Astrocyte (in vitro differentiated cells and primary cell): ENCODE results near the gene ZNF2. TPM values are rescaled to one million over a fixed set of nuclear protein-coding genes. Genes with fewer than 3 reads are reported as not detected.
"Not testable (repeated sequence)": the region's sequence is repeated elsewhere in the genome, so short reads cannot be mapped to it uniquely, and the experiment has no call there.

Experiments
- DNase-seq: peaks from one replicate; pipeline ENCODE4 v3.0.0-alpha.2; 2010; ENCODE audit warnings: low read depth
- FAIRE-seq: peaks from 2 replicates; lab custom pipeline; 2011; peaks lifted over from hg19 to GRCh38; lab: Jason Lieb, UNC
- H2AFZ ChIP-seq: 2 replicates; pipeline ENCODE4 v1.6.0; 2012; ENCODE audit warnings: low read depth, low read length, inconsistent platforms
- H3K27ac ChIP-seq: 2 replicates; pipeline ENCODE4 v1.5.1; 2011; ENCODE audit warnings: low read depth, low read length, inconsistent platforms
- H3K27me3 ChIP-seq: 2 replicates; pipeline ENCODE4 v1.6.0; 2011; ENCODE audit warnings: low read length, inconsistent platforms; ENCODE audit not compliant: insufficient read depth
- H3K36me3 ChIP-seq: 2 replicates; pipeline ENCODE4 v1.5.1; 2011; ENCODE audit warnings: low read length, inconsistent platforms; ENCODE audit not compliant: insufficient read depth
- H3K4me1 ChIP-seq: 2 replicates; pipeline ENCODE4 v1.5.1; 2011; ENCODE audit warnings: low read length, inconsistent platforms; ENCODE audit not compliant: insufficient read depth
- H3K4me2 ChIP-seq: 2 replicates; pipeline ENCODE4 v1.6.0; 2012; ENCODE audit warnings: low read length, inconsistent platforms
- H3K4me3 ChIP-seq: 2 replicates; pipeline ENCODE4 v1.5.1; 2011; ENCODE audit warnings: low read depth, mild to moderate bottlenecking, low read length, inconsistent platforms; ENCODE audit not compliant: insufficient read depth
- H3K79me2 ChIP-seq: 2 replicates; pipeline ENCODE4 v1.6.0; 2012; ENCODE audit warnings: mild to moderate bottlenecking, low read length, inconsistent platforms; ENCODE audit not compliant: insufficient read depth
- H3K9ac ChIP-seq: 2 replicates; pipeline ENCODE4 v1.6.0; 2012; ENCODE audit warnings: mild to moderate bottlenecking, low read length, inconsistent platforms
- H3K9me3 ChIP-seq: 2 replicates; pipeline ENCODE4 v1.5.1; 2012; ENCODE audit warnings: low read depth, mild to moderate bottlenecking, low read length, inconsistent platforms; ENCODE audit not compliant: insufficient read depth
- H4K20me1 ChIP-seq: 2 replicates; pipeline ENCODE4 v1.6.0; 2012; ENCODE audit warnings: low read length, inconsistent platforms; ENCODE audit not compliant: insufficient read depth
- H3K27ac Mint-ChIP-seq: one replicate; pipeline ENCODE4 v1.8.0; 2021; ENCODE audit warnings: mild to moderate bottlenecking, mixed read lengths; ENCODE audit not compliant: unreplicated experiment
- H3K27me3 Mint-ChIP-seq: one replicate; pipeline ENCODE4 v1.8.0; 2021; ENCODE audit warnings: low read depth, mixed read lengths; ENCODE audit not compliant: unreplicated experiment
- H3K36me3 Mint-ChIP-seq: one replicate; pipeline ENCODE4 v1.8.0; 2021; ENCODE audit warnings: low read depth, mixed read lengths; ENCODE audit not compliant: unreplicated experiment
- H3K4me1 Mint-ChIP-seq: one replicate; pipeline ENCODE4 v1.8.0; 2021; ENCODE audit warnings: low read depth, mixed read lengths; ENCODE audit not compliant: unreplicated experiment
- H3K4me3 Mint-ChIP-seq: one replicate; pipeline ENCODE4 v1.8.0; 2021; ENCODE audit warnings: mild to moderate bottlenecking, moderate library complexity, mixed read lengths; ENCODE audit not compliant: unreplicated experiment
- H3K9me3 Mint-ChIP-seq: one replicate; pipeline ENCODE4 v1.8.0; 2021; ENCODE audit warnings: mild to moderate bottlenecking, mixed read lengths; ENCODE audit not compliant: unreplicated experiment
- EZH2 ChIP-seq: IDR thresholded peaks from 2 replicates; pipeline ENCODE4 v1.6.1; 2012; ENCODE audit warnings: mild to moderate bottlenecking, low read length, inconsistent platforms; ENCODE audit not compliant: insufficient read depth
- total RNA-seq: library from RNA; stranded (reverse); gene quantifications from 2 replicates; pipeline ENCODE4 v1.2.1, GENCODE V29; 2021
- TF ChIP-seq, protein P1 (sequence below): IDR thresholded peaks from 2 replicates; pipeline ENCODE4 v1.5.1; 2011; ENCODE audit warnings: low read depth, mild to moderate bottlenecking, inconsistent platforms, low read length, moderate library complexity; ENCODE audit not compliant: insufficient read depth

ZNF2 gene
- total RNA-seq, 1 donor from 2014 or later = 4.1 TPM

DNA sequence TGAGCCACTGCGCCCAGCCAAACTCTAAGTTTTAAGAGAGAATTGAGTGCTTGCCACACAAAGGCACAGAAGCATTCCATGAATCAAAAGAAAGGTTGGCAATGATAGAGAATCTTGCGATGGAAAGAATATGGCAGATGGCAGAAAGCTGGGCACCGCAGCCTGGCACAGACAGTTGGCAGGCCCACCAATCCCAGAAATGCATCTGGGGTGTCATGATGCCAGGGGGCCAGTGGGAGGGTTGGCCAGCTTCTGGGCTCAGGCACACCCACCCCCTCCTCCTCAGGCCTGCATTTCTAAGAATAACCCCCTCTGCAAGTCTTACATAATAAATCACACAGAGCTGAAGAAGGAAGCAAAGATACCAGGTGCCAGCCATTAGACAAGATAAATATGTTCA is 19.6 kb downstream of the ZNF2 start:
- peaks cover 37% of the 10 kb centered on the region for H3K36me3 Mint-ChIP-seq
- H3K4me3 ChIP-seq = no peak overlapping the region

DNA sequence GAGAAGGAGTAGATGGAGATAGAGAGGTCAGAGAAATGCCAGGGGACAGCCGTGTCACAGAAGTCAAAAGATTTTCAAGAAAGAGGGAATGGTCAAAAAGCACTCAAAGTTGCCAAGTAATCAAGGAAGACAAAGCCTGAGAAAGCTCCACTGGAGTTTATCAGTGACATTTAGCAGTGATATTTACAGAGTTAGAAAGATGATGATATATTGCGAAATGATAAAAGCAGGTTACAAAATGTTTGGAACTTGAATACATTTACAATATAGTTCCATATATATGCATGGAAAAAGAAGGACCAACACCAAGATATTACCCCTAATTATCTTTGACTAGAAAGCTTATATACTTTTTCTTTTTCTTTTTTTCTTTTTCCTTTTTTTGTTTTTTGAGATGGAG is 20.4 kb downstream of the ZNF2 start:
- no peak overlapping the region for H3K27ac Mint-ChIP-seq
- no peak for FAIRE-seq

More for the DNA sequence above, 19.6 kb downstream of the ZNF2 start:
- TF ChIP-seq, protein P1, sequence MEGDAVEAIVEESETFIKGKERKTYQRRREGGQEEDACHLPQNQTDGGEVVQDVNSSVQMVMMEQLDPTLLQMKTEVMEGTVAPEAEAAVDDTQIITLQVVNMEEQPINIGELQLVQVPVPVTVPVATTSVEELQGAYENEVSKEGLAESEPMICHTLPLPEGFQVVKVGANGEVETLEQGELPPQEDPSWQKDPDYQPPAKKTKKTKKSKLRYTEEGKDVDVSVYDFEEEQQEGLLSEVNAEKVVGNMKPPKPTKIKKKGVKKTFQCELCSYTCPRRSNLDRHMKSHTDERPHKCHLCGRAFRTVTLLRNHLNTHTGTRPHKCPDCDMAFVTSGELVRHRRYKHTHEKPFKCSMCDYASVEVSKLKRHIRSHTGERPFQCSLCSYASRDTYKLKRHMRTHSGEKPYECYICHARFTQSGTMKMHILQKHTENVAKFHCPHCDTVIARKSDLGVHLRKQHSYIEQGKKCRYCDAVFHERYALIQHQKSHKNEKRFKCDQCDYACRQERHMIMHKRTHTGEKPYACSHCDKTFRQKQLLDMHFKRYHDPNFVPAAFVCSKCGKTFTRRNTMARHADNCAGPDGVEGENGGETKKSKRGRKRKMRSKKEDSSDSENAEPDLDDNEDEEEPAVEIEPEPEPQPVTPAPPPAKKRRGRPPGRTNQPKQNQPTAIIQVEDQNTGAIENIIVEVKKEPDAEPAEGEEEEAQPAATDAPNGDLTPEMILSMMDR = no peak
- TF ChIP-seq EZH2 = no peak
- Mint-ChIP-seq H3K4me1 (no peaks in the 10 kb centered on the region), H3K27me3 (peaks cover 3% of the 10 kb centered on the region), H3K4me3 (no peak overlapping the region), H3K27ac (no peak overlapping the region), H3K9me3 (peaks cover 27% of the 10 kb centered on the region)
- no peak overlapping the region for H2AFZ ChIP-seq
- H3K9me3 ChIP-seq = peaks cover 16% of the 10 kb centered on the region
- H3K79me2 ChIP-seq = no peaks in the 10 kb centered on the region
- H3K36me3 ChIP-seq = peaks cover 20% of the 10 kb centered on the region
- H3K4me2 ChIP-seq = no peak overlapping the region
- no peaks in the 10 kb centered on the region for H3K4me1 ChIP-seq
- DNase-seq (no peak), FAIRE-seq (no peak)
- H4K20me1 ChIP-seq = no peaks in the 10 kb centered on the region
- no peaks in the 10 kb centered on the region for H3K27me3 ChIP-seq
- H3K27ac ChIP-seq = no peak overlapping the region
- H3K9ac ChIP-seq = no peak overlapping the region

DNA sequence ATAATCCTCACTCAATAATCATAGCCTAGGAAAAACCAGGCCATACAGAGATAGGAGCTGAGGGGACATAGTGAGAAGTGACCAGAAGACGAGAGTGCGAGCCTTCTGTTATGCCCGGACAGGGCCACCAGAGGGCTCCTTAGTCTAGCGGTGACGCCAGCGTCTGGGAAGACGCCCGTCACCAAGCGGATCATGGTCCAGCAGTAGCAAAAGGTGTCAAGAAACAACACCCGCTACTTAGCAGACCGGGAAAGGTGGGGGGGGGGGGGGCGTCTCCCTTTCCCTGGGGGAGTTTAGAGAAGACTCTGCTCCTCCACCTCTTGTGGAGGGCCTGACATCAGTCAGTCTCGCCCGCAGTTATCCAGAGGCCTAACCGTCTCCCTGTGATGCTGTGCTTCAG is 27.3 kb downstream of the ZNF2 start:
- H3K4me3 ChIP-seq, H3K4me1 ChIP-seq, FAIRE-seq, H3K27ac Mint-ChIP-seq, H3K27me3 ChIP-seq, H3K9me3 ChIP-seq, H3K4me2 ChIP-seq, H2AFZ ChIP-seq, H3K9ac ChIP-seq, H3K27ac ChIP-seq, H3K36me3 ChIP-seq, H3K79me2 ChIP-seq, H3K4me1 Mint-ChIP-seq, H3K4me3 Mint-ChIP-seq, H4K20me1 ChIP-seq, H3K9me3 Mint-ChIP-seq, H3K36me3 Mint-ChIP-seq, DNase-seq: not testable (repeated sequence)
- TF ChIP-seq, protein P1 = peak; percentile 10
- H3K27me3 Mint-ChIP-seq = peaks cover 23% of the 10 kb centered on the region

More for the DNA sequence above, 20.4 kb downstream of the ZNF2 start:
- TF ChIP-seq, protein P1 = no peak
- TF ChIP-seq EZH2 = no peak
- Histone ChIP-seq H3K27me3 (no peaks in the 10 kb centered on the region), H3K36me3 (peaks cover 13% of the 10 kb centered on the region), H3K4me2 (no peak overlapping the region), H3K9me3 (peaks cover 11% of the 10 kb centered on the region), H3K4me1 (no peaks in the 10 kb centered on the region), H3K27ac (no peak overlapping the region), H3K9ac (no peak overlapping the region), H2AFZ (no peak overlapping the region), H4K20me1 (no peaks in the 10 kb centered on the region), H3K79me2 (no peaks in the 10 kb centered on the region), H3K4me3 (no peak overlapping the region)
- no peak for DNase-seq
- H3K4me3 Mint-ChIP-seq = no peak overlapping the region
- peaks cover 3% of the 10 kb centered on the region for H3K27me3 Mint-ChIP-seq
- peaks cover 22% of the 10 kb centered on the region for H3K9me3 Mint-ChIP-seq
- H3K36me3 Mint-ChIP-seq = peaks cover 31% of the 10 kb centered on the region
- H3K4me1 Mint-ChIP-seq = no peaks in the 10 kb centered on the region
